HepG2 (cell line): ENCODE results near the gene ZNF618. TPM values are rescaled to one million over a fixed set of nuclear protein-coding genes. Genes with fewer than 3 reads are reported as not detected.

Experiments
- ATAC-seq: fragments of 200-7000 bp; cut with Tn5 transposase; 3 replicates; pipeline ENCODE4 v1.9.1; 2020; ENCODE audit warnings: mild to moderate bottlenecking, moderate library complexity
- BruUV-seq: library from RNA; stranded (reverse); fragments of 400-500 nt; replicated peaks from 2 replicates; lab custom pipeline; 2021; lab: Mats Ljungman, UMichigan
- CTCF ChIA-PET: fragments of 300-600 bp; formaldehyde crosslinking; extraction: SDS; loops from one replicate; lab custom pipeline; 2021; ENCODE audit warnings: low total read pairs, inconsistent platforms, low intra/inter-chr PET ratio; lab: Yijun Ruan, JAX
- POLR2A ChIA-PET: fragments of 350-600 bp; sonication (Branson Sonifier 250); formaldehyde crosslinking; loops from one replicate; lab custom pipeline; 2020; ENCODE audit warnings: antibody characterized with exemption, inconsistent platforms; lab: Yijun Ruan, JAX
- DNase-seq: peaks from one replicate; pipeline ENCODE4 v3.0.0-alpha.2; 2015; ENCODE audit warnings: low spot score
- FAIRE-seq: peaks from 3 replicates; lab custom pipeline; 2011; peaks lifted over from hg19 to GRCh38; lab: Jason Lieb, UNC
- H2AFZ ChIP-seq: one replicate; pipeline ENCODE4 v1.6.1; 2011; ENCODE audit warnings: low read length, inconsistent platforms
- H3K27ac ChIP-seq: fragments of 300-600 bp; 3 replicates; pipeline ENCODE4 v1.8.0; 2011; ENCODE audit warnings: mixed run types, mild to moderate bottlenecking, mixed read lengths, low read length, inconsistent platforms; ENCODE audit not compliant: insufficient read depth; ENCODE audit errors: extremely low read length
- H3K27me3 ChIP-seq, 2 experiments: fragments of 200-600 bp in 1 of 2; 2 replicates in 1 of 2; 3 replicates in 1 of 2; pipeline versions ENCODE4 v1.6.0 to v1.8.0; 2011; ENCODE audit warnings: low read length in 2 of 2, mild to moderate bottlenecking in 2 of 2, moderate library complexity in 2 of 2, inconsistent platforms in 1 of 2; ENCODE audit not compliant: insufficient read depth in 2 of 2, control insufficient read depth in 1 of 2
- H3K36me3 ChIP-seq, 2 experiments: fragments of 200-600 bp in 1 of 2; replicated peaks in 1 of 2; 2 replicates in 1 of 2; 3 replicates in 1 of 2; pipeline versions ENCODE4 v1.5.1 to v1.8.0; 2011; ENCODE audit warnings: low read length in 2 of 2, inconsistent platforms in 1 of 2; ENCODE audit not compliant: insufficient read depth in 2 of 2, control insufficient read depth in 1 of 2
- H3K4me1 ChIP-seq: 2 replicates; pipeline ENCODE4 v1.5.1; 2012; ENCODE audit warnings: low read length, inconsistent platforms; ENCODE audit not compliant: insufficient read depth
- H3K4me2 ChIP-seq: 2 replicates; pipeline ENCODE4 v1.6.0; 2011; ENCODE audit warnings: low read depth, low read length, inconsistent platforms
- H3K4me3 ChIP-seq, 3 experiments: fragments of 200-600 bp in 1 of 3; sonication (generic), shearing (Covaris generic) in 1 of 3; replicated peaks in 1 of 3; 2 replicates each; pipeline ENCODE4 v1.5.1; 2011 to 2016; ENCODE audit warnings: low read length in 3 of 3, inconsistent platforms in 2 of 3, low read depth in 2 of 3, mild to moderate bottlenecking in 2 of 3, control low read depth in 1 of 3, mixed read lengths in 1 of 3; ENCODE audit not compliant: insufficient read depth in 1 of 3
- H3K79me2 ChIP-seq: one replicate; pipeline ENCODE4 v1.6.1; 2011; ENCODE audit warnings: low read length, inconsistent platforms; ENCODE audit not compliant: insufficient read depth
- H3K9ac ChIP-seq: 2 replicates; pipeline ENCODE4 v1.6.0; 2011; ENCODE audit warnings: mild to moderate bottlenecking, low read depth, low read length, inconsistent platforms; ENCODE audit not compliant: insufficient read depth
- H3K9me3 ChIP-seq: 2 replicates; pipeline ENCODE4 v1.5.1; 2012; ENCODE audit warnings: mild to moderate bottlenecking, low read length
- H4K20me1 ChIP-seq: 2 replicates; pipeline ENCODE4 v1.6.0; 2011; ENCODE audit warnings: inconsistent platforms, mild to moderate bottlenecking, low read length, moderate library complexity; ENCODE audit not compliant: insufficient read depth
- CHD4 ChIP-seq: fragments of 200-600 bp; sonication (generic); IDR thresholded peaks from 2 replicates; pipeline ENCODE4 v1.7.0; 2017; ENCODE audit warnings: mild to moderate bottlenecking, low read length, borderline replicate concordance
- HNRNPLL ChIP-seq: fragments of 200-400 bp; formaldehyde crosslinking; IDR thresholded peaks from 2 replicates; pipeline ENCODE4 v1.6.1; 2017; ENCODE audit warnings: mild to moderate bottlenecking, low read depth, low read length; ENCODE audit not compliant: poor library complexity, severe bottlenecking
- JDP2 ChIP-seq: sonication (generic); formaldehyde crosslinking; IDR thresholded peaks from 2 replicates; pipeline ENCODE4 v1.8.1; 2022; ENCODE audit warnings: missing genetic modification reagents, borderline replicate concordance
- JUNB ChIP-seq: sonication (generic); formaldehyde crosslinking; IDR thresholded peaks from 2 replicates; pipeline ENCODE4 v1.8.0; 2022; ENCODE audit warnings: missing genetic modification reagents, mild to moderate bottlenecking, borderline replicate concordance
- KDM6A ChIP-seq: IDR thresholded peaks from 2 replicates; pipeline ENCODE4 v1.6.1; 2016; ENCODE audit warnings: low read depth
- NBN ChIP-seq: fragments of 450-650 bp; conservative IDR thresholded peaks from 2 replicates; pipeline ENCODE4 v1.6.1; 2017
- ZNF224 ChIP-seq: sonication (generic); formaldehyde crosslinking; IDR thresholded peaks from 2 replicates; pipeline ENCODE4 v1.5.0; 2020; ENCODE audit warnings: mild to moderate bottlenecking, missing genetic modification reagents
- ZNF510 ChIP-seq: sonication (generic); formaldehyde crosslinking; IDR thresholded peaks from 2 replicates; pipeline ENCODE4 v1.4.0; 2020; ENCODE audit warnings: low read depth, mild to moderate bottlenecking, missing genetic modification reagents
- WGBS: methylation state at CpG from one replicate; pipeline ENCODE4 v1.1.6; 2017; ENCODE audit warnings: low lambda C conversion rate; 5-methylcytosine and 5-hydroxymethylcytosine counted together
- in situ Hi-C: cut with HindIII; loops from 2 replicates; pipeline ENCODE4 v1.10.0; 2017; ENCODE audit warnings: low pct_unique_long_range_greater_than_20kb; ENCODE audit not compliant: extremely low pct_ligation_motif_present
- intact Hi-C: fragments of 100-400 bp; cut with micrococcal nuclease; formaldehyde crosslinking; loops from one replicate; pipeline ENCODE4 v1.10.0; 2022; ENCODE audit not compliant: unreplicated experiment
- polyA plus RNA-seq, 8 experiments: library from polyadenylated mRNA; depleted of rRNA in 3 of 8; stranded (reverse) in 7 of 8; unstranded in 1 of 8; fragments of >200 nt; fragmentation: Illumina TruSeq in 4 of 8; extraction: Trizol in 4 of 8; gene quantifications; 2 replicates each; pipeline versions ENCODE4 v1.2.1 to v1.2.3, GENCODE V29; 2011 to 2016; ENCODE audit warnings: low read depth in 4 of 8, missing spikeins in 1 of 8, mixed read lengths in 1 of 8; ENCODE audit not compliant: insufficient read depth in 1 of 8
- total RNA-seq, 5 experiments: library from RNA; depleted of rRNA; stranded (reverse); fragments of >200 nt; fragmentation: Illumina TruSeq; extraction: Trizol; gene quantifications; 2 replicates each; pipeline ENCODE4 v1.2.3, GENCODE V29; 2016; ENCODE audit warnings: low read depth in 1 of 5
- TF ChIP-seq, protein P1 (sequence below): sonication (generic); formaldehyde crosslinking; IDR thresholded peaks from 2 replicates; pipeline ENCODE4 v1.9.0; 2021; ENCODE audit warnings: missing genetic modification reagents, mild to moderate bottlenecking, borderline replicate concordance
- TF ChIP-seq, protein P2 (sequence below): fragments of 450-650 bp; IDR thresholded peaks from 2 replicates; pipeline ENCODE4 v1.6.1; 2017; ENCODE audit warnings: mild to moderate bottlenecking
- TF ChIP-seq, protein P3 (sequence below): sonication (generic); formaldehyde crosslinking; IDR thresholded peaks from 2 replicates; pipeline ENCODE4 v1.8.0; 2022; ENCODE audit warnings: mild to moderate bottlenecking, missing genetic modification reagents; ENCODE audit not compliant: insufficient replicate concordance

ZNF618 gene
- total and polyA plus RNA-seq, 2 of the 13 experiments (the other 11 are each of a cell fraction or from before 2014, with no cell fraction given): 0.07 TPM

DNA sequence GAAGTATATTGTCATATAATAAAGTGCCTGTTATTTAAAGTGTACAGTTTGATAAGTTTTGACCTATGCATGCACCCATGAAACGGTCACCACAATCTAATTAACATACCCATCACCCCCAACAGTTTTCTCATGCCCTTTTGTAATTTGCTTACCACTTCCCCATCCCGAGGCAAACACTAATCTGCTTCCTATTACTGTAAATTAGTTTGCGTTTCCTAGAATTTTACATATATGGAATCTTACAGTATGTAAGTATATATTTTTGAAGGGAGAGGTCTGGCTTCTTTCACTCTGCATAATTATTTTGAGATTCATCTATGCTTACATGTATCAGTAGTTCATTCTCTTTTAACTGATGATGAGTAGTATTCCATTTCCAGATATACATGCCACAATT is 145.5 kb downstream of the ZNF618 start:
- H3K27me3 ChIP-seq: peaks cover 0 to 6% of the 10 kb centered on the region in 2 experiments; a peak in 2 of 5 replicates
- peaks cover 8% of the 10 kb centered on the region; the same call in 1 of the 2 replicates for H3K9me3 ChIP-seq
- intact Hi-C loops: loop anchor here (10.0 kb wide), 1 partner anchor 57 kb away; no protein-coding TSS in a partner anchor
- H3K27ac ChIP-seq: no peak overlapping the region
- no peaks in the 10 kb centered on the region for H3K79me2 ChIP-seq
- no peaks in the 10 kb centered on the region for H3K36me3 ChIP-seq
- 39% methylated on average over 3 of the region's 3 CpGs for WGBS
- POLR2A ChIA-PET: no interaction called here
- TF ChIP-seq, protein P1, sequence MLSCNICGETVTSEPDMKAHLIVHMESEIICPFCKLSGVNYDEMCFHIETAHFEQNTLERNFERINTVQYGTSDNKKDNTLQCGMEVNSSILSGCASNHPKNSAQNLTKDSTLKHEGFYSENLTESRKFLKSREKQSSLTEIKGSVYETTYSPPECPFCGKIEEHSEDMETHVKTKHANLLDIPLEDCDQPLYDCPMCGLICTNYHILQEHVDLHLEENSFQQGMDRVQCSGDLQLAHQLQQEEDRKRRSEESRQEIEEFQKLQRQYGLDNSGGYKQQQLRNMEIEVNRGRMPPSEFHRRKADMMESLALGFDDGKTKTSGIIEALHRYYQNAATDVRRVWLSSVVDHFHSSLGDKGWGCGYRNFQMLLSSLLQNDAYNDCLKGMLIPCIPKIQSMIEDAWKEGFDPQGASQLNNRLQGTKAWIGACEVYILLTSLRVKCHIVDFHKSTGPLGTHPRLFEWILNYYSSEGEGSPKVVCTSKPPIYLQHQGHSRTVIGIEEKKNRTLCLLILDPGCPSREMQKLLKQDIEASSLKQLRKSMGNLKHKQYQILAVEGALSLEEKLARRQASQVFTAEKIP (CRISPR knock-in tag): no peak
- TF ChIP-seq JUNB (no peak), NBN (no peak), JDP2 (CRISPR knock-in tag) (no peak), KDM6A (CRISPR knock-in tag) (no peak), ZNF224 (CRISPR knock-in tag) (no peak), CHD4 (no peak), ZNF510 (no peak), HNRNPLL (no peak)
- TF ChIP-seq, protein P2, sequence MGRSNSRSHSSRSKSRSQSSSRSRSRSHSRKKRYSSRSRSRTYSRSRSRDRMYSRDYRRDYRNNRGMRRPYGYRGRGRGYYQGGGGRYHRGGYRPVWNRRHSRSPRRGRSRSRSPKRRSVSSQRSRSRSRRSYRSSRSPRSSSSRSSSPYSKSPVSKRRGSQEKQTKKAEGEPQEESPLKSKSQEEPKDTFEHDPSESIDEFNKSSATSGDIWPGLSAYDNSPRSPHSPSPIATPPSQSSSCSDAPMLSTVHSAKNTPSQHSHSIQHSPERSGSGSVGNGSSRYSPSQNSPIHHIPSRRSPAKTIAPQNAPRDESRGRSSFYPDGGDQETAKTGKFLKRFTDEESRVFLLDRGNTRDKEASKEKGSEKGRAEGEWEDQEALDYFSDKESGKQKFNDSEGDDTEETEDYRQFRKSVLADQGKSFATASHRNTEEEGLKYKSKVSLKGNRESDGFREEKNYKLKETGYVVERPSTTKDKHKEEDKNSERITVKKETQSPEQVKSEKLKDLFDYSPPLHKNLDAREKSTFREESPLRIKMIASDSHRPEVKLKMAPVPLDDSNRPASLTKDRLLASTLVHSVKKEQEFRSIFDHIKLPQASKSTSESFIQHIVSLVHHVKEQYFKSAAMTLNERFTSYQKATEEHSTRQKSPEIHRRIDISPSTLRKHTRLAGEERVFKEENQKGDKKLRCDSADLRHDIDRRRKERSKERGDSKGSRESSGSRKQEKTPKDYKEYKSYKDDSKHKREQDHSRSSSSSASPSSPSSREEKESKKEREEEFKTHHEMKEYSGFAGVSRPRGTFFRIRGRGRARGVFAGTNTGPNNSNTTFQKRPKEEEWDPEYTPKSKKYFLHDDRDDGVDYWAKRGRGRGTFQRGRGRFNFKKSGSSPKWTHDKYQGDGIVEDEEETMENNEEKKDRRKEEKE: no peak
- TF ChIP-seq, protein P3, sequence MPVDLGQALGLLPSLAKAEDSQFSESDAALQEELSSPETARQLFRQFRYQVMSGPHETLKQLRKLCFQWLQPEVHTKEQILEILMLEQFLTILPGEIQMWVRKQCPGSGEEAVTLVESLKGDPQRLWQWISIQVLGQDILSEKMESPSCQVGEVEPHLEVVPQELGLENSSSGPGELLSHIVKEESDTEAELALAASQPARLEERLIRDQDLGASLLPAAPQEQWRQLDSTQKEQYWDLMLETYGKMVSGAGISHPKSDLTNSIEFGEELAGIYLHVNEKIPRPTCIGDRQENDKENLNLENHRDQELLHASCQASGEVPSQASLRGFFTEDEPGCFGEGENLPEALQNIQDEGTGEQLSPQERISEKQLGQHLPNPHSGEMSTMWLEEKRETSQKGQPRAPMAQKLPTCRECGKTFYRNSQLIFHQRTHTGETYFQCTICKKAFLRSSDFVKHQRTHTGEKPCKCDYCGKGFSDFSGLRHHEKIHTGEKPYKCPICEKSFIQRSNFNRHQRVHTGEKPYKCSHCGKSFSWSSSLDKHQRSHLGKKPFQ (CRISPR knock-in tag): no peak
- in situ Hi-C loops: no loop called here
- ATAC-seq: no peak
- H3K4me1 ChIP-seq: no peaks in the 10 kb centered on the region
- no peak overlapping the region for H2AFZ ChIP-seq
- no peak for DNase-seq
- H3K9ac ChIP-seq: no peak overlapping the region
- CTCF ChIA-PET: no interaction called here
- no peak overlapping the region for H3K4me2 ChIP-seq
- BruUV-seq: no TSS peak
- H3K4me3 ChIP-seq: no peak overlapping the region
- H4K20me1 ChIP-seq: no peaks in the 10 kb centered on the region
- no peak for FAIRE-seq
